ENCODE data around the gene CRYGN.

The CRYGN gene

DNA sequence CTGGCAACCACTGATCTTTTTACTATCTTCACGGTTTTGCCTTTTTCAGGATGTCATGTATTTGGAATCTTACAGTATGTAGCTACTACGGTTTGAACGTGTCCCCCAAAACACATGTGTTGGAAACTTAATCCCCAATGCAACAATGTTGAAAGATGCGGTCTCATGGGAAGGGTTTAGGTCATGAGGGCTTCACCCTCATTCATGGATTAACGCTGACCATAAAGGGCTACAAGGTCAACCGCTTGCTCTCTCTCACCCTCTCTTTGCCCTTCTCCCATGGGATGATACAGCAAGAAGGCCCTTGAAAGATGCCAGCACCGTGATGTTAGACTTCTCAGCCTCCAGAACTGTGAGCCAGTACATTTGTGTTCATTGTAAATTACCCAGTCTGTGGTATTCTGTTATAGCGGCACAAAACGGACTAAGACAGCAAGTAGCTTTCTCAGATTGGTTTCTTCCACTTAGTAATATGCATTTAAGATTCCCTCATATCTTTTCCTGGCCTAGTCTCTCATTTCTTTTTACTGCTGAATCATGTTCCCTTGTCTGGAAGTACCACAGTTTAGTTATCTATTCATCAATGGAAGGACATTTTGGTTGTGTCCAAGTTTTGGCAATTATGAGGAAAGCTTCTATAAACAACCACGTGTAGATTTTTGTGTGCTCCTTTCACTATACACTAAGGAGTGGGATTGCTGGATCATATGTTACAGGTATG, 3.0 kb upstream of the CRYGN start:
- TF ChIP-seq, protein P1, sequence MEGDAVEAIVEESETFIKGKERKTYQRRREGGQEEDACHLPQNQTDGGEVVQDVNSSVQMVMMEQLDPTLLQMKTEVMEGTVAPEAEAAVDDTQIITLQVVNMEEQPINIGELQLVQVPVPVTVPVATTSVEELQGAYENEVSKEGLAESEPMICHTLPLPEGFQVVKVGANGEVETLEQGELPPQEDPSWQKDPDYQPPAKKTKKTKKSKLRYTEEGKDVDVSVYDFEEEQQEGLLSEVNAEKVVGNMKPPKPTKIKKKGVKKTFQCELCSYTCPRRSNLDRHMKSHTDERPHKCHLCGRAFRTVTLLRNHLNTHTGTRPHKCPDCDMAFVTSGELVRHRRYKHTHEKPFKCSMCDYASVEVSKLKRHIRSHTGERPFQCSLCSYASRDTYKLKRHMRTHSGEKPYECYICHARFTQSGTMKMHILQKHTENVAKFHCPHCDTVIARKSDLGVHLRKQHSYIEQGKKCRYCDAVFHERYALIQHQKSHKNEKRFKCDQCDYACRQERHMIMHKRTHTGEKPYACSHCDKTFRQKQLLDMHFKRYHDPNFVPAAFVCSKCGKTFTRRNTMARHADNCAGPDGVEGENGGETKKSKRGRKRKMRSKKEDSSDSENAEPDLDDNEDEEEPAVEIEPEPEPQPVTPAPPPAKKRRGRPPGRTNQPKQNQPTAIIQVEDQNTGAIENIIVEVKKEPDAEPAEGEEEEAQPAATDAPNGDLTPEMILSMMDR (conservative IDR thresholded peaks at IDR 0.05; ENCODE audit: control insufficient read depth, insufficient read depth, low read depth, low read length), result no peak
- DNase-seq (ENCODE audit: low read depth), result peak; percentile 35
- H3K4me3 ChIP-seq (ENCODE audit: control insufficient read depth, low read depth, low read length), result no peak overlapping the region

DNA sequence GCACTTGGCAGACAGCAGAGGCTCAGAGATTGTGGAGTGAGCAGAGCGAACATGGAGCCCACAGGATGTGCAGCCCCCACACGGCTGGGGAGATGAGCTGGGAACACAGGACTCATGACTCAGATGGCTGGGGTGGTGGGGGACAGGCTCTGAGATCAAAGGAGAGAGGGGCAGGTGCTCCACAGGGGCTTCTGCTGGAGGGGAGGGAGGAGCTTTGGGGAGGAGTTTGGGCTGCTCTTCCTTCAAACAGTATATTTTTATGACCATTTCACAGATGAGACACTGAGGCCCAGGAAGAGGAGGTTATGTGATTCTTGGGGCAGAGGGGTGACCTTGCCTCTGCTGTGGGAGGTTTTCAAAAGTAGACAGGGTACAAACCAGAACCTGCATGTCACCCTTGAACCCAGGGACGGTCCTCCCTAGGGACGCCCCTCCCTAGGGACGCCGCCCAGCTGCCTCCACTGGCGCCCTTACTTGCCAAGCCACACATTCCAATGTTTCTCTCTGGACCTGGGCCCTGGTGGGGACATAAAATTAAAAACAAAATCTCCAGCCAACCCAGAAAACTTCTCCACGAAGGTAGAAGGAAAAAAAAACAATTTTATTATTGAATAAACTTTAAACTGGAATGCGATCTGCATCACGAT, 981 bp upstream of the CRYGN start:
- H3K4me3 ChIP-seq (ENCODE audit: control insufficient read depth, low read depth, low read length), result no peak overlapping the region
- peak; percentile 42 for DNase-seq (ENCODE audit: low read depth)
- TF ChIP-seq, protein P1 (conservative IDR thresholded peaks at IDR 0.05; ENCODE audit: control insufficient read depth, insufficient read depth, low read depth, low read length), result no peak

DNA sequence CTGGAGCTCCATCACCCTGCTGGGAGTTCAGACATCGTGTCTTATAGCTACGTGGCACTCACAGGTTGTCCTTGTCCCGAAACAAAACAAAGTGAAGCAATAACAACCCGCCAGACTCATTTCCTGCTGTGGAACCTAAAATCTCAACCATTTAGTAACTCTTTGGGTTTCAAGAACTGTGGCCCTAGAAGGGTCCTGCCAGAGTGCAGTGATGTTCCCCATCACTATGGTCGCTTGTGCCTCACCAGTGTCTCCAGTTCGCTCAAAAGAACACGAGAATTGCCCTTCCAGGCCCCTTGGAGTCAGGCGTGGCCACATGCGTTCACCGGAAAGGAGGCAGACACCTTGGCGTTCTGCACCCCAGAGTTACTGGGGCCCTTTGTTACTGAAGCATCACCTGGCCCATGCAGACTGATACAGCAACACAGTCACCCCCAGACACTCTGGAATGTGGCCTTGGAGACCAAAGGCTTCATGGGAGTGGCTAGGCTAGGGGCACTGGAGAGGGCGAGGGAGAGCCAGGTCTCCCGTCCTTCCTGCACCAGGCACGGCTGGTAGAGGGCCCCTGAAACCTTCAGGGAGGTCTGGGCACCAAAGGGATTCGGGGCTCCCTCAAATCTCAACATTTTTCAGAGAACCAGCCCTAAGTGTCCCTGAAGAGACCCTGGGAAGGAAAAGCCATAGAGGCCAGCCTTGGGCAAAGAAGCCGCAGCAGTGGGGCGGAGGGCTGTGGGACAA, 908 bp downstream of the CRYGN start:
- TF ChIP-seq, protein P1 (conservative IDR thresholded peaks at IDR 0.05; ENCODE audit: control insufficient read depth, insufficient read depth, low read depth, low read length), result no peak
- no peak overlapping the region for H3K4me3 ChIP-seq (ENCODE audit: control insufficient read depth, low read depth, low read length)
- no peak for DNase-seq (ENCODE audit: low read depth)

DNA sequence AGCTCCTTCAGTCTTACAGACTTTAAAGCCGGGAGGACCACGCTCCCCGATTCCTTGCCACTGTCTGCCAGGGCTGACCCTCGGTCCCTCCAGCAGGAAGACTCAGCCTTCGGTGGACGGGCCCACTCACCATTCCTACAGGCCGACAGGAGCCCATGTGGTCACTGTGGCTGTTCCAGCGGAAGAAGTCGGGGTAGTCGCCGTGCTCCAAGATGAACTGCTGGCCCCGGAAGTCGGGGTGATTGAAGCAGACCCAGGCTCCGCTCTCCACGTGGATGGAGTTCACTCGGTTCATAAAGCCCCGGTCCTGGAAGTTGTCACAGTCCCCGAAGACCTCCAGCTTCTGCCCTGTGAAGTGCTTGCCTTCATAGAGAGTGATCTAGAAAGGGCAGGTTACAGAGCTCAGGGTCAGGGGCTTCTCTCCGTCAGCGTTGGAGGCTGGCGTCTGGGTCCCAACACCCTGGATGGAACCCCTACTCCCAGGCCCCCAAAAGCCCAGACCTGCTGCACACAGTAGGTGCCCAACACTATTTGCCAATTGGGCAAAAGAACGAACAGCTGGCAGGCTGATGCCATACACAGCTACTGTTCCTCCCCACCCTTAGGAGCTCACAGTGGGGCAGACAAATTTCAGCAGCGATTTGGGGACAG, 1.9 kb downstream of the CRYGN start:
- TF ChIP-seq, protein P1 (conservative IDR thresholded peaks at IDR 0.05; ENCODE audit: control insufficient read depth, insufficient read depth, low read depth, low read length), result no peak
- no peak for DNase-seq (ENCODE audit: low read depth)
- H3K4me3 ChIP-seq (ENCODE audit: control insufficient read depth, low read depth, low read length), result no peak overlapping the region

DNA sequence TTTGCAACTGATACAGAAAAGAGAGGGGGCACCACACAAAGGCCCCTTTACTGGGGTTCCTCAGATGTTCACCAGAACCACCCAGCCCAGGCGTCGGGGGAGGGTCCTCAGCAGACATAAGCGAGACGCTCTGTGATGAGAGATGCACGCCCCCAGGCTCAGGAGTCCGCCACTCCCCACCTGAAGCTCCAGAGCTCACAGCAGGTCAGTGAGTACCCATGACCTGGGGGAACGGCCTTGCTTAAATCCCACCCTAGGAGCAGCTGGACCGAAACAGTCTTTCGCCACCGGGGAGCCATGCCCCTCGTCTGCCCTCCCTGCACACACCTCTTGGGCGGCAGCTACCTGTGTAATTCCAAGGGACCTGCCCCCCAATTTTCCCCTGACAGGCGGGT, 2.8 kb downstream of the CRYGN start:
- TF ChIP-seq, protein P1 (conservative IDR thresholded peaks at IDR 0.05; ENCODE audit: control insufficient read depth, insufficient read depth, low read depth, low read length), result no peak
- no peak overlapping the region for H3K4me3 ChIP-seq (ENCODE audit: control insufficient read depth, low read depth, low read length)
- no peak for DNase-seq (ENCODE audit: low read depth)

DNA sequence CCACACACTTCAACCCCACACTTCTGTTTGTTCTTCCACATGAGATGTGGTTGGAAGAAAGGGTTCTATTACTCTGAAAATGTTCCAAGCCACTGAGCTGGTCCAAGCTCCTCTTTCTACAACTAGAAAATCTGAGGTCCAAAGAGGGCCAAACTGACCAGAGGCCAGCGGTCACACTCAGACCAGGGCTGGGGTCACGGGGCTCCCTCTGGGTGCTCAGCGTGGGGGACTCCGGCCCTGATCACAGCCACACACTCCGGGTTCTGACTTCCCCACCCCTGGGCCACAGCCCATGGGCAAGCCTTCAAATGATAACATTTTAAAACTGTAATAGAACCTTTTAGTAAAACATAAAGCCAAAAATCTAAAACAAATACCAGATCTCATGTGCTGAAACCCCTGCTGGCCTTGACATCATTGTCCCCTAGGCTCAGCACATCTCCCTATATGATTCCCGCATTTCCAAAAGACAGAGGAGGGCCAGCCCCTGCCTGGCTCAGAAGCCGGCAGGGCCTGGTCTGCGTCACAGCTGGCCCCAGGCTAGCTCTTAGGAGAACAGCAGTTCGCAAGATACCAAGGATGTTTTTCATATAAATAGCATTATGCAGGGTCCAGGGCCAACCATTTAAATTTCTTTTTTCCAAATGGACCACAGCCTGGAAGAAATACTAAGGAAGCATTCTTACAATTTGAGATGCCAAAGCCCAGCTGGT, 3.3 kb downstream of the CRYGN start:
- TF ChIP-seq, protein P1 (conservative IDR thresholded peaks at IDR 0.05; ENCODE audit: control insufficient read depth, insufficient read depth, low read depth, low read length), result no peak
- DNase-seq (ENCODE audit: low read depth), result no peak
- no peak overlapping the region for H3K4me3 ChIP-seq (ENCODE audit: control insufficient read depth, low read depth, low read length)
